ENCODE results near the gene CFAP20. TPM values are rescaled to one million over a fixed set of nuclear protein-coding genes. Genes with fewer than 3 reads are reported as not detected.

CFAP20 gene
- total RNA-seq, 1 experiment from 2014 or later, result 60.4 TPM

GRCh38 chr16:58127033-58127556, 2.1 kb downstream of the CFAP20 start:
- Histone ChIP-seq H3K9me3 (ENCODE audit: control insufficient read depth, low read depth, low read length) (no peaks in the 10 kb centered on the region), H2BK5ac (ENCODE audit: insufficient read length, low read length) (no peak overlapping the region), H3K79me1 (ENCODE audit: insufficient read depth, low read depth, low read length, poor library complexity, severe bottlenecking) (peaks cover 13% of the 10 kb centered on the region), H3K14ac (ENCODE audit: insufficient read depth, low read length) (no peak overlapping the region), H3K27me3 (ENCODE audit: insufficient read depth, low read length) (no peaks in the 10 kb centered on the region), H3K23me2 (ENCODE audit: insufficient read length, low read depth, low read length, poor library complexity, severe bottlenecking) (peaks cover 6% of the 10 kb centered on the region), H4K20me1 (ENCODE audit: control insufficient read depth, insufficient read depth, insufficient read length) (no peaks in the 10 kb centered on the region), H3K4me1 (ENCODE audit: insufficient read depth, low read length) (peaks cover 10% of the 10 kb centered on the region), H3K23ac (ENCODE audit: insufficient read length, low read depth, low read length) (no peak overlapping the region), H3K4me2 (ENCODE audit: insufficient read depth, insufficient read length, low read length) (peak overlapping the region; percentile 86), H3K56ac (ENCODE audit: insufficient read length, low read depth, low read length) (no peak overlapping the region), H4K8ac (replicated peaks; ENCODE audit: insufficient read length, low read depth, low read length) (no peak overlapping the region), H4K5ac (ENCODE audit: insufficient read length, low read depth, low read length) (no peak overlapping the region), H4K91ac (ENCODE audit: insufficient read length, low read depth, low read length) (no peak overlapping the region), H2BK120ac (ENCODE audit: low read depth, low read length, poor library complexity, severe bottlenecking) (no peak overlapping the region), H2BK12ac (ENCODE audit: insufficient read length, low read depth, low read length) (no peak overlapping the region), H2BK15ac (ENCODE audit: low read depth, low read length) (no peak overlapping the region), H3K18ac (ENCODE audit: insufficient read length, low read depth, low read length) (no peak overlapping the region), H3K27ac (ENCODE audit: insufficient read length, low read depth, low read length) (no peak overlapping the region), H2AFZ (ENCODE audit: low read length) (no peak overlapping the region), H2BK20ac (ENCODE audit: low read depth, low read length, poor library complexity, severe bottlenecking) (no peak overlapping the region), H3K4ac (ENCODE audit: low read depth, low read length) (no peak overlapping the region), H3K9ac (ENCODE audit: extremely low read depth, insufficient read length, low read length) (no peak overlapping the region), H3T11ph (ENCODE audit: low read length) (no peak overlapping the region), H2AK5ac (ENCODE audit: insufficient read length, low read length) (no peak overlapping the region), H3K79me2 (ENCODE audit: insufficient read depth, low read length) (peaks cover 25% of the 10 kb centered on the region)
- TF ChIP-seq, protein P1, sequence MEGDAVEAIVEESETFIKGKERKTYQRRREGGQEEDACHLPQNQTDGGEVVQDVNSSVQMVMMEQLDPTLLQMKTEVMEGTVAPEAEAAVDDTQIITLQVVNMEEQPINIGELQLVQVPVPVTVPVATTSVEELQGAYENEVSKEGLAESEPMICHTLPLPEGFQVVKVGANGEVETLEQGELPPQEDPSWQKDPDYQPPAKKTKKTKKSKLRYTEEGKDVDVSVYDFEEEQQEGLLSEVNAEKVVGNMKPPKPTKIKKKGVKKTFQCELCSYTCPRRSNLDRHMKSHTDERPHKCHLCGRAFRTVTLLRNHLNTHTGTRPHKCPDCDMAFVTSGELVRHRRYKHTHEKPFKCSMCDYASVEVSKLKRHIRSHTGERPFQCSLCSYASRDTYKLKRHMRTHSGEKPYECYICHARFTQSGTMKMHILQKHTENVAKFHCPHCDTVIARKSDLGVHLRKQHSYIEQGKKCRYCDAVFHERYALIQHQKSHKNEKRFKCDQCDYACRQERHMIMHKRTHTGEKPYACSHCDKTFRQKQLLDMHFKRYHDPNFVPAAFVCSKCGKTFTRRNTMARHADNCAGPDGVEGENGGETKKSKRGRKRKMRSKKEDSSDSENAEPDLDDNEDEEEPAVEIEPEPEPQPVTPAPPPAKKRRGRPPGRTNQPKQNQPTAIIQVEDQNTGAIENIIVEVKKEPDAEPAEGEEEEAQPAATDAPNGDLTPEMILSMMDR (conservative IDR thresholded peaks at IDR 0.05), result peak; percentile 47; the same call in 2 of the 3 replicates
- DNase-seq, result no peak
- H3K4me1 Mint-ChIP-seq, result peaks cover 30% of the 10 kb centered on the region in 2 experiments
- H3K27me3 Mint-ChIP-seq (ENCODE audit: low read depth), result no peaks in the 10 kb centered on the region
- no peak overlapping the region; a peak in 1 of 7 replicates for H3K27ac Mint-ChIP-seq
- no CpG with 5 or more reads among the region's 7 CpGs for WGBS (ENCODE audit: extremely low coverage, insufficient read length, low lambda C conversion rate)
- H3K36me3 Mint-ChIP-seq (ENCODE audit: insufficient read depth in 1 of 3, low read depth in 3 of 3), result no peaks in the 10 kb centered on the region
- no peaks in the 10 kb centered on the region; a peak in 1 of 5 replicates for H3K9me3 Mint-ChIP-seq
- H3K4me3 Mint-ChIP-seq, result peak overlapping the region; percentile 89 to 94

Measured in H9 (cell line).